ENCODE data around the gene SPCS1.
"Not testable (repeated sequence)": the region's sequence is repeated elsewhere in the genome, so short reads cannot be mapped to it uniquely, and the experiment has no call there.

SPCS1 gene

DNA sequence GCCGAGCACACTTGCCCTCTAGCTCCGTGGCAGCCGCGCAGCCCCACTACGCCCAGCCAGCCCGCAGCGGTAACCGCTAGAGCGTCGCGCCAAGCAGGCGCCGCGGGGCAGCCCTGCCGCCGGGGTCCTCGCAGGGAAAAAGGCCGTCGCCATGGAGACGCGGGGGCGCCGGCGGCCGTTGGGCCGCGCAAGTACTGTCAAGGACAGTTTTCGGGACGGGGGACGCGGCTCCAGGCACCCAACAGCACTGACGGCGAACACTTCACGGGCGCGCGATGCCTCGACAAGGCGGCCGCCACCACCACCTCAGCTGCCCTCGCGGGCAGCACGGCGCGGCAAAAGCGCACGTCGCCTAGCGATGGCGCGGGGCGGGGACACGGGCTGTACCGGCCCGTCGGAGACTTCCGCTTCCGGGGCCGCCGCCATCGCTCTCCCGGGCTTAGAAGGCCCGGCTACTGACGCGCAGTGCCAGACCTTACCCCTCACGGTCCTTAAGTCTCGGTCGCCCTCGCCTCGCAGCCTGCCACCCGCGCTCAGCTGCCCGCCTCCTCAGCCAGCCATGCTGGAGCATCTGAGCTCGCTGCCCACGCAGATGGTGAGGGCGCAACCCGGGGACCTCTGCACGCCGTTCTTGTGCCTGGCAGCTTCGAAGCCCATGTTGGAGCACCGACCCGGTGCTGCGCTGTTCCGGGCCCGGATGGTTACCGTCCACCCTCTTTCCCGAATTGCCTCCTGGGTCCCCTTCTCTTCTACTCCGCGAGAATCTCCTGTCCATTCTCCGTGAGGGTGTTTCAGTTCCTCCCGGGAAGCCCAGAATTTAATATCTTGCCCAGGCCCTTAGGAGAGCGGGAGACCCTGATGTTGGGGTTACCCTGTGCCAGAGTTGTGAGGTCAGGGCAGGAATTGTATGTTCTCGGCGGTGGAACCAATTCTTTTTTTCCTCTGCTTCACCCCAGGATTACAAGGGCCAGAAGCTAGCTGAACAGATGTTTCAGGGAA, at the start of gene SPCS1, which contains the start of gene GLT8D1:
TSS of gene SPCS1 (plus strand) at position 419 of the 999 bp plus-strand sequence. CDS start at position 560, 141 bp downstream.
TSS of gene GLT8D1 (minus strand) at position 104 of the 999 bp plus-strand sequence. CDS start 5,331 bp downstream, outside the sequence.
- DNase-seq (ENCODE audit: low spot score) (peak; percentile 95), FAIRE-seq (peak; percentile 32)

DNA sequence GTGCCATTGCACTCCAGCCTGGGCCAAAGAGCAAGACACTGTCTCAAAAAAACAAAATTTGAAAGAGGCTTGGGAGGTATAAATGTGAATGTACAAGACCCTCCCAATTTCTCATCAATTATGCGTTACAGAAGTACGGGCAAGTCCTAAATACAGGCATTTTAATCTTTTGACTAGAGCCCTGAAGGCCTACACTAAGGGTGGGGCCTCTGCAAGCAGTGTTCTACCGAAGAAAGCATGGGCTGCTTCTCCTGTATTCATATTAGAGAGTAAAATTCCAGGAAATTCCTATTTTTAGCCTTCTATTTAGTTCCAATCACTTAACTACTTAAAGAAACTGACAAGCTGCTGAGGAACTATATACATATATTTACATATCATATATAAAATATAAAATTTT, 45.9 kb upstream of the SPCS1 start:
- FAIRE-seq (no peak), DNase-seq (ENCODE audit: low spot score) (no peak)

DNA sequence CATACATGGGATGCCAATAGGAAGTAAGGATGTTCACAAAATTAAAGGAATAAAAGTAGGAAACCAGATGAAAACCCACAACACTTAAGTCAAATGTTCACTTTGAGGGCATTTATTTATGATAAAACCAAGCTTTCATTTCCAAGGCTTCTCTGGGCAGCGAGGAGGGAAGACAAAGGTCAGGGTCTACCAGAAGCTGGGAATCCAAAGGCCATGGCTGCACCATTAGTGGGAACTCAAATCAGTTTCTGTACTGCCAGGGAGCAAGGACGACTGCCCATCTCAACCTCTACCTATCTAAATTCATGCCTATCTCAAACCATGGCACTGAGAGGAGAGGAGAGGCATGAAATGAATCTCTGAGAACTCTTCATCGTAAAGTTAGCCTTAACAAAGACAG, 42.8 kb upstream of the SPCS1 start:
- FAIRE-seq (no peak), DNase-seq (ENCODE audit: low spot score) (no peak)

DNA sequence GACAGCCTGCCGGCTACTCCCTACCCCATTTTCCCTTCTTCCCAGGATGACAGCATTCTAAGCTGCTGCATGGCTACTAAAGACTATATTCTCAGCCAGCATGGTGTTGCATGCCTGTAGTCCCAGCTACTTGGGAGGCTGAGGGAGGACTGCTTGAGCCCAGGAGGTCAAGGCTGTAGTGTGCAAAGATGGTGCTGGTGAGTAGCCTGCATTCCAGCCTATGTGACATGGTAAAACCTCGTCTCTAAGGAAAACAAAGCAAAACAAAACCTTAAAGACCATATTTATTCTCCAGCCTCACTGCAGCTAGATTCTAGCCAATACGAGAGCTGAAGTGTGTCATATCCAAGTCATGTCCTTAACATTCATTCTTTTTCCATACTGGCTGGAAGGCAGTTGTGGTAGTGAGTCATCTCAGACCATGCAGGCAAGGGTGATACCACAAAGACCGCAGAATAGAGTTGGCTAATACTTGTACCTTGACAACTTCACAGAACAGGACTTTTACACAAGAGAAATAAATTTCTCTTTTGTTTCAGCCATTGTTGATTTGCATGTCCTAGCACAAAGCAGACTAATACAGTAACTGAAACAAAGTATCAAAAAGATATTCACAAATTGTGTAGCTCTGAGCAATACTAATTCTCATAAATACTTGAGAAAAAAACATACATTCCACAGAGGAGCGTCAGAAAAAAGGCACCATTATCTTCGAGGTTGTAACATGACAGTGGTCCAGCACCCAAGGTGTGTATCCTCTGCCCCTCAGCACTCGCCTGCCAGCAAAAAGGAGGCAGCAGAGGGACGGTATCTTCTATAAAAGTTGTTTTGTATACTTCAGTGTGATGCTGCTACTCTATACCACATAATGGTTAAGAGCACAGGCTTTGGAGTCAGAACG, 35.0 kb upstream of the SPCS1 start:
- FAIRE-seq (peak; percentile 86), DNase-seq (ENCODE audit: low spot score) (peak; percentile 88)

DNA sequence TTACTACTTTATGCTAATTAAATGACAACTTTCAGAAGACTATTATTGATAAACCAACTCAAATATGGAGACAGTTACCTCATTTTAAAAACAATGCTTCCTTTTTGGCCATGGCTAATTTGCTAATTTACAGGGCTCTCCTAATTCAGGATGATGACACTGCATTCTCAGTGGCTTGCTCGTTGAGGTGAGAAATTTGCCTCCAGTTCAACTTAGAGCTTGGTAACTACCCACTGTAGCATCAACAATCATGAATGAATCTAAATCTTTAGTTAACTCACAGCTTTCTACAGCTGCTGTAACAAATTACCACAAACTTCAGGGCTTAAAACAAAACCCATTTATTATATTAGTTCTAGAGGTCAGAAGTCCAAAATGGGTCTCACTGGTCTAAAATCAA, 34.2 kb upstream of the SPCS1 start:
- FAIRE-seq (no peak), DNase-seq (ENCODE audit: low spot score) (no peak)

DNA sequence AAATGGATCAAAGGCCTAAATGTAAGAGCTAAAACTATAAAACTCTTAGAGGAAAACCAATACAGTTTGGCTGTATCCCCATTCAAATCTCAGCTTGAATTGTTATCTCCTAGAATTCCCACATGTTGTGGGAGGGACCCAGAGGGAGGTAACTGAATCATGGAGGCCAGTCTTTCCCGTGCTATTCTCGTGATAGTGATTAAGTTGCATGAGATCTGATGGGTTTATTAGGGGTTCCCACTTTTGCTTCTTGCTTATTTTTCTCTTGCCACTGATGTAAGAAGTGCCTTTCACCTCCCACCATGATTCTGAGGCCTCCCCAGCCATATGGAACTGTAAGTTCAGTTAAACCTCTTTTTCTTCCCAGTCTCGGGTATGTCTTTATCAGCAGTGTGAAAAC, 29.7 kb upstream of the SPCS1 start:
- FAIRE-seq; DNase-seq (ENCODE audit: low spot score): not testable (repeated sequence)

GRCh38 chr3:52678265-52679198, 27.4 kb upstream of the SPCS1 start:
- no peak for FAIRE-seq

DNA sequence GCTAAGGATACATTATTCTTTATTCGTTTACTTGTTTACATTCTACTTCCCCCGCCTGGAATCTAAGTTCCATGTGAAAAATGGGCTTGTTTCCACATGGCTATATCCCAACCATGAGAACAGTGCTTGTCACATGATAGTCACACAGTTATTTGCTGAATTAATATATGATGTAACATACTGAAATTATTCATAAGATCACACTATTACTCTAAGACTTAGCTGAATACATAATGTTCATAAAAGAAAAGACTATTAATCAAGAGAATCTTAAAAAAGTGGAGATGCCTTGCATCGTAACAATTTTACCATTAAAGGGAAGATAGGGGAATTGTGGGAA, 26.7 kb upstream of the SPCS1 start:
- no peak for DNase-seq (ENCODE audit: low spot score)
- FAIRE-seq, result no peak

More at GRCh38 chr3:52678265-52679198, 27.4 kb upstream of the SPCS1 start:
- no peak for DNase-seq (ENCODE audit: low spot score)

DNA sequence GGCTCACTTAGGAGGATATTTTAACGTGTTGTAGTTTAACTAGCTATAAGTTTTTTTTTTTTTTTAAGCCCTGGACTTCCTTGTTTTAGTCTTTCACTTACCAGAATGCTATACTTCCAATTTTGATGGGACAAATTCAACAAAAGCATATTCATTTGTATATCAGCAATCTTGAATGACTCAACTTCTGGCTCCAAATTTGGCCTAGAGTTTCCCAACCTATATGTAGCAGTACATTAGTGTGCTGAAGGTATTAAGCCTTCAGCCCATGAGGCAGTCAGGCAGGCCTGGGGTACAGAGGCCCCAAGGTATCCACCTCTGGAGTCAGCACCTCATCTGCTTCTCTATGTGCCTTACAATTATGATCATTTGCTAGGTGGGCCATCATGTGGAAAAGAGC, 26.1 kb upstream of the SPCS1 start:
- DNase-seq (ENCODE audit: low spot score), result no peak
- FAIRE-seq, result no peak

DNA sequence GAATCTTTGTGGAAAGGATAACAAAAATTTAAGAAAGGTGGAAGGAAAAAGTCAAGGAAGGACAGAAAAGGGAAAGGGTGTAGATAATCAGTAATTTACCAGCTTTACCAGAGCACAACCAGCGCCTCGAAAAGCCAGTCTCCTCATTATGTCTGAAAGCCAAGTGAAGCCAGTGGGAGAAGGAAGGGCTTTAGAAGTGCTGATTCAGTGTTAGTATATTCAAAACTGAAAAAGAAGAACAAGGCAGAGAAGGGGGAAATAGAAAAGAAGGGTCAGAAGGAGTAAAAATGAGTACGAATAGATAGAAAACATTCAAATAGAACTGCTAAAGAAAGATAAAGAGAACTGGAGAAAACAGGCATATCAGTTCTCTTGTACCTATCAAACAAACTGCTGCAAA, 24.3 kb upstream of the SPCS1 start:
- FAIRE-seq, result no peak
- no peak for DNase-seq (ENCODE audit: low spot score)

GRCh38 chr3:52682016-52682415, 23.9 kb upstream of the SPCS1 start:
- FAIRE-seq (no peak), DNase-seq (ENCODE audit: low spot score) (peak; percentile 25)

GRCh38 chr3:52683611-52684010, 22.3 kb upstream of the SPCS1 start:
- FAIRE-seq (no peak), DNase-seq (ENCODE audit: low spot score) (no peak)

DNA sequence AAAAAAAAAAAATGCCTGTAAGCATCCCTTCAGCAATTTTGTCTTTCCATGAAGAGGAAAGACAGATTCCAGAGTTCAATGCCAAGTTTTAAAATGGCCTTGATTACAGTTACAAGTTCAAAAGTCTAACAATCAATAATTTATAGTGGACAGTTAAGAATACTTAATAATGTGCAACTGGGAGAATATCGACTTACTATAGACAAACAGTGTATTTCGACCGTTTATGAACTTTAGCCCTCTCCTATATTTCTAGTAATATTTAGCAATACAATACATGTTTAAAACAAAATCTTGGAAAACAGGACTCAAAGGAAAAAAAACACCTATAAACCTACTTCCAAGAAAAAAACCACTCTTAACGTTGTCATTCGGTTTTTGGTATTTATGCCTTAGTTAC, 21.7 kb upstream of the SPCS1 start:
- FAIRE-seq (no peak), DNase-seq (ENCODE audit: low spot score) (no peak)

GRCh38 chr3:52685285-52685708, 20.6 kb upstream of the SPCS1 start:
- DNase-seq (ENCODE audit: low spot score), result peak; percentile 94
- FAIRE-seq, result no peak

- FAIRE-seq (peak; percentile 99), DNase-seq (ENCODE audit: low spot score) (peak; percentile 95)
Observed at GRCh38 chr3:52685709-52686691, 19.9 kb upstream of the SPCS1 start, which contains the start of the genes GNL3 and PBRM1. TSS of gene GNL3 (plus strand) at chr3:52686032. CDS start at chr3:52686093, 61 bp downstream. TSS of gene PBRM1 (minus strand) at chr3:52685913.

DNA sequence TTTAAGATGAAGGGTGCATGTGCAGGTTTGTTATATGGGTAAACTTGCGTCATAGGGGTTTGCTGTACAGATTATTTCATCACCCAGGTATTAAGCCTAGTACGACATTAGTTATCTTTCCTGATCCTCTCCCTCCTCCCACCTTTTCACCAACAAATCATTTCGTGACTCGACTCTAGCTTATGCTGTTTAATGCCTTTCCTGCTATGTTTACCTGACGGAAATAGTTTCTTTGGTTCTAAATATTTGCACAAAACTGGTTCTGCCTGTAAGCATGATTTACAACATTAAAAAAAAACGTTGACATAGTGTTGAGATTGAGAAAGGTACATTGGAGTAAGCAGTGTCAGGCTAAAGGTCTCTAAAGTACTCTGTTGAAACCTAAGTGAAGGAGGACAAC, 17.6 kb upstream of the SPCS1 start:
- DNase-seq (ENCODE audit: low spot score), result no peak
- FAIRE-seq, result no peak

DNA sequence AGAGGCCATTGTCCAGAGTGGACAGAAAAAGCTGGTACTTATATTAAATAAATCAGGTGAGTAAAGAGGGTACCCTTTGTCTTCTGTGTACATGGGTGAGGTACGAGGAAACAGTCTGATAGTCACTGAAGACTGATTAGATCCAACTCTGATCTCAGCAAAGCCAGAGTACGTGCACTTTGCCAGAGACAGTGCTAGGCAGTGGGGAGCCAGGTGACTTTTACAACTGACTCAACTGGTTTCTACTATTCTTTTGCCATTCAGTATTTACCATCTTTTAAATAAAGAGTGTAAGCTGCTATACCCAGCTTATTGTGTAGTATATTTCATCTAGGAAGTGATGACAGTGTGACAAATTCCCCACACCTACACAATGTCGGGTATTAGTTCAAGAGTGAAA, 16.8 kb upstream of the SPCS1 start:
- DNase-seq (ENCODE audit: low spot score) (no peak), FAIRE-seq (no peak)

GRCh38 chr3:52690560-52690959, 15.3 kb upstream of the SPCS1 start:
- FAIRE-seq, result no peak
- no peak for DNase-seq (ENCODE audit: low spot score)

DNA sequence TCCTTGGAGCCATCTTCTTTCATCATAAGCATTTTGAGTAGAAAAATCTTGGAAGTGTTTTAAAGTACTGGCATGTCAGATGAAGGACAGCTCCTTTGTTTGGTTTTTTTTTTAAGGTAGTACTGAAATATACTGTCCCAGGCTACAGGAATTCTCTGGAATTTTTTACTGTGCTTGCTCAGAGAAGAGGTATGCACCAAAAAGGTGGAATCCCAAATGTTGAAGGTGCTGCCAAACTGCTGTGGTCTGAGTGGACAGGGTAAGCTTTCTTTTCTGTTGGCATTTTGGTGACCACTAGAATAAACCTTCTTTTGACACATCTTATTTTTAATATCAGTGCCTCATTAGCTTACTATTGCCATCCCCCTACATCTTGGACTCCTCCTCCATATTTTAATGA, 12.8 kb upstream of the SPCS1 start:
- FAIRE-seq, result no peak
- no peak for DNase-seq (ENCODE audit: low spot score)
